ENCODE data around the gene RAC2.

- TF ChIP-seq CEBPB (IDR thresholded peaks at IDR 0.05; ENCODE audit: low read depth, low read length) (no peak), CHD2 (IDR thresholded peaks at IDR 0.05; ENCODE audit: low read length) (no peak), CTCF (IDR thresholded peaks at IDR 0.05; ENCODE audit: control extremely low read depth in 1 of 3, insufficient read depth in 1 of 3, low read depth in 1 of 3, low read length in 3 of 3) (no peak), EZH2 (IDR thresholded peaks at IDR 0.05; ENCODE audit: low read depth, low read length, severe bottlenecking) (no peak), TCF12 (IDR thresholded peaks at IDR 0.05; ENCODE audit: low read depth, low read length) (no peak), POLR2A (IDR thresholded peaks at IDR 0.05; ENCODE audit: control extremely low read depth in 1 of 2, low read depth in 2 of 2, low read length in 2 of 2) (no peak)
These were observed 29.9 kb downstream of the RAC2 start for GRCh38 chr22:37213941-37214730.
